GM12878 (cell line): ENCODE results near the gene KIAA1671.

ENCODE experiments used
- BCL11A ChIP-seq: IDR thresholded peaks from 2 replicates; pipeline ENCODE4 v1.6.1; 2011; ENCODE audit warnings: low read depth, low read length
- EZH2 ChIP-seq: IDR thresholded peaks from 2 replicates; pipeline ENCODE4 v1.6.1; 2012; ENCODE audit warnings: low read depth, mild to moderate bottlenecking, control low read depth, inconsistent platforms, low read length, borderline replicate concordance; ENCODE audit not compliant: control insufficient read depth
- POLR2A ChIP-seq: IDR thresholded peaks from 2 replicates; pipeline ENCODE4 v1.6.1; 2011; ENCODE audit warnings: low read depth, mild to moderate bottlenecking, low read length
- ZNF24 ChIP-seq: fragments of 450-650 bp; IDR thresholded peaks from 2 replicates; pipeline ENCODE4 v1.6.1; 2017; ENCODE audit warnings: antibody characterized with exemption, mild to moderate bottlenecking
- TF ChIP-seq, protein P1 (sequence below): IDR thresholded peaks from 2 replicates; pipeline ENCODE4 v1.6.1; 2011; ENCODE audit warnings: mild to moderate bottlenecking, low read depth, low read length, moderate library complexity; ENCODE audit not compliant: insufficient replicate concordance
- TF ChIP-seq, protein P2 (sequence below): fragments of 450-650 bp; IDR thresholded peaks from 2 replicates; pipeline ENCODE4 v1.6.1; 2017; ENCODE audit warnings: borderline replicate concordance

GRCh38 chr22:25221790-25222189 is 269.3 kb downstream of the KIAA1671 start:
- TF ChIP-seq, protein P1, sequence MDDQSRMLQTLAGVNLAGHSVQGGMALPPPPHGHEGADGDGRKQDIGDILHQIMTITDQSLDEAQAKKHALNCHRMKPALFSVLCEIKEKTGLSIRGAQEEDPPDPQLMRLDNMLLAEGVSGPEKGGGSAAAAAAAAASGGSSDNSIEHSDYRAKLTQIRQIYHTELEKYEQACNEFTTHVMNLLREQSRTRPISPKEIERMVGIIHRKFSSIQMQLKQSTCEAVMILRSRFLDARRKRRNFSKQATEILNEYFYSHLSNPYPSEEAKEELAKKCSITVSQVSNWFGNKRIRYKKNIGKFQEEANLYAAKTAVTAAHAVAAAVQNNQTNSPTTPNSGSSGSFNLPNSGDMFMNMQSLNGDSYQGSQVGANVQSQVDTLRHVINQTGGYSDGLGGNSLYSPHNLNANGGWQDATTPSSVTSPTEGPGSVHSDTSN = no peak
- TF ChIP-seq BCL11A (no peak), POLR2A (no peak), EZH2 (no peak), ZNF24 (no peak)
- TF ChIP-seq, protein P2, sequence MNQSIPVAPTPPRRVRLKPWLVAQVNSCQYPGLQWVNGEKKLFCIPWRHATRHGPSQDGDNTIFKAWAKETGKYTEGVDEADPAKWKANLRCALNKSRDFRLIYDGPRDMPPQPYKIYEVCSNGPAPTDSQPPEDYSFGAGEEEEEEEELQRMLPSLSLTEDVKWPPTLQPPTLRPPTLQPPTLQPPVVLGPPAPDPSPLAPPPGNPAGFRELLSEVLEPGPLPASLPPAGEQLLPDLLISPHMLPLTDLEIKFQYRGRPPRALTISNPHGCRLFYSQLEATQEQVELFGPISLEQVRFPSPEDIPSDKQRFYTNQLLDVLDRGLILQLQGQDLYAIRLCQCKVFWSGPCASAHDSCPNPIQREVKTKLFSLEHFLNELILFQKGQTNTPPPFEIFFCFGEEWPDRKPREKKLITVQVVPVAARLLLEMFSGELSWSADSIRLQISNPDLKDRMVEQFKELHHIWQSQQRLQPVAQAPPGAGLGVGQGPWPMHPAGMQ = no peak
